Chondrocyte (in vitro differentiated cells): ENCODE results near the gene HERC3. TPM values are rescaled to one million over a fixed set of nuclear protein-coding genes. Genes with fewer than 3 reads are reported as not detected.

Source experiments
- DNase-seq: peaks from one replicate; pipeline ENCODE4 v3.0.0; 2021; ENCODE audit warnings: mixed read lengths, low spot score
- H3K27ac Mint-ChIP-seq: one replicate; pipeline ENCODE4 v1.8.0; 2021; ENCODE audit warnings: mild to moderate bottlenecking, moderate library complexity, mixed read lengths; ENCODE audit not compliant: unreplicated experiment
- H3K27me3 Mint-ChIP-seq: 2 replicates; pipeline ENCODE4 v1.8.0; 2021; ENCODE audit warnings: low read depth, mixed read lengths
- H3K36me3 Mint-ChIP-seq: 2 replicates; pipeline ENCODE4 v1.8.0; 2021; ENCODE audit warnings: low read depth, mixed read lengths
- H3K4me1 Mint-ChIP-seq: 2 replicates; pipeline ENCODE4 v1.8.0; 2021; ENCODE audit warnings: low read depth, mild to moderate bottlenecking, mixed read lengths
- H3K4me3 Mint-ChIP-seq: one replicate; pipeline ENCODE4 v1.8.0; 2021; ENCODE audit warnings: mild to moderate bottlenecking, moderate library complexity, mixed read lengths; ENCODE audit not compliant: unreplicated experiment
- H3K9me3 Mint-ChIP-seq: 2 replicates; pipeline ENCODE4 v1.8.0; 2021; ENCODE audit warnings: low read depth, mixed read lengths
- CTCF ChIP-seq: fragments of 200-600 bp; sonication (generic); IDR thresholded peaks from 2 replicates; pipeline ENCODE4 v1.5.0; 2021; ENCODE audit warnings: antibody characterized with exemption, mild to moderate bottlenecking, moderate library complexity
- total RNA-seq: library from RNA; stranded (reverse); gene quantifications from 3 replicates; pipeline ENCODE4 v1.2.1, GENCODE V29; 2021

Gene HERC3
- total RNA-seq, 1 donor from 2014 or later, result 16.7 TPM

- Mint-ChIP-seq H3K9me3 (no peaks in the 10 kb centered on the region), H3K36me3 (peaks cover 7% of the 10 kb centered on the region), H3K27ac (peak overlapping the region; percentile 36), H3K27me3 (no peaks in the 10 kb centered on the region), H3K4me3 (no peak overlapping the region), H3K4me1 (peaks cover 18% of the 10 kb centered on the region)
- no peak for DNase-seq
- no peak for TF ChIP-seq CTCF
Measured at GRCh38 chr4:88599714-88600113, 7.4 kb downstream of the HERC3 start.

- TF ChIP-seq CTCF, result no peak
- H3K36me3 Mint-ChIP-seq, result peaks cover 7% of the 10 kb centered on the region
- DNase-seq, result no peak
- peaks cover 18% of the 10 kb centered on the region for H3K4me1 Mint-ChIP-seq
- H3K9me3 Mint-ChIP-seq, result no peaks in the 10 kb centered on the region
- H3K27me3 Mint-ChIP-seq, result no peaks in the 10 kb centered on the region
- peak overlapping the region; percentile 86 for H3K27ac Mint-ChIP-seq
- no peak overlapping the region for H3K4me3 Mint-ChIP-seq
Measured at GRCh38 chr4:88600176-88600838, 8.0 kb downstream of the HERC3 start.

GRCh38 chr4:88604978-88605678 is 12.8 kb downstream of the HERC3 start:
- Mint-ChIP-seq H3K36me3 (peaks cover 9% of the 10 kb centered on the region), H3K4me3 (no peak overlapping the region), H3K9me3 (no peaks in the 10 kb centered on the region), H3K27me3 (no peaks in the 10 kb centered on the region), H3K4me1 (peaks cover 9% of the 10 kb centered on the region), H3K27ac (no peak overlapping the region)
- TF ChIP-seq CTCF, result no peak
- DNase-seq, result no peak

- no peak overlapping the region for H3K27ac Mint-ChIP-seq
- H3K36me3 Mint-ChIP-seq, result peaks cover 9% of the 10 kb centered on the region
- no peak for DNase-seq
- no peaks in the 10 kb centered on the region for H3K27me3 Mint-ChIP-seq
- H3K9me3 Mint-ChIP-seq, result no peaks in the 10 kb centered on the region
- TF ChIP-seq CTCF, result no peak
- peaks cover 10% of the 10 kb centered on the region for H3K4me1 Mint-ChIP-seq
- H3K4me3 Mint-ChIP-seq, result no peak overlapping the region
Measured at GRCh38 chr4:88605736-88606135, 13.5 kb downstream of the HERC3 start.

- DNase-seq, result no peak
- Mint-ChIP-seq H3K27ac (no peak overlapping the region), H3K36me3 (peaks cover 9% of the 10 kb centered on the region), H3K27me3 (no peaks in the 10 kb centered on the region), H3K4me3 (no peak overlapping the region), H3K4me1 (peaks cover 21% of the 10 kb centered on the region), H3K9me3 (no peaks in the 10 kb centered on the region)
- TF ChIP-seq CTCF, result no peak
Measured at GRCh38 chr4:88606832-88607231, 14.6 kb downstream of the HERC3 start.
